Osteocyte (in vitro differentiated cells): ENCODE data around the gene FRYL. TPM values are rescaled to one million over a fixed set of nuclear protein-coding genes. Genes with fewer than 3 reads are reported as not detected.

ENCODE experiments used
- DNase-seq: peaks from one replicate; pipeline ENCODE4 v3.0.0; 2021; ENCODE audit warnings: mixed read lengths; ENCODE audit not compliant: unreplicated experiment; ENCODE audit errors: extremely low spot score
- H3K27ac Mint-ChIP-seq: one replicate; pipeline ENCODE4 v1.8.0; 2021; ENCODE audit warnings: mild to moderate bottlenecking, mixed read lengths; ENCODE audit not compliant: unreplicated experiment
- H3K27me3 Mint-ChIP-seq: one replicate; pipeline ENCODE4 v1.8.0; 2021; ENCODE audit warnings: mixed read lengths; ENCODE audit not compliant: unreplicated experiment
- H3K36me3 Mint-ChIP-seq: one replicate; pipeline ENCODE4 v1.8.0; 2021; ENCODE audit warnings: mixed read lengths; ENCODE audit not compliant: unreplicated experiment
- H3K4me1 Mint-ChIP-seq: one replicate; pipeline ENCODE4 v1.8.0; 2021; ENCODE audit warnings: mixed read lengths; ENCODE audit not compliant: unreplicated experiment
- H3K4me3 Mint-ChIP-seq: one replicate; pipeline ENCODE4 v1.8.0; 2021; ENCODE audit warnings: mild to moderate bottlenecking, moderate library complexity, mixed read lengths; ENCODE audit not compliant: unreplicated experiment
- H3K9me3 Mint-ChIP-seq: one replicate; pipeline ENCODE4 v1.8.0; 2021; ENCODE audit warnings: mixed read lengths; ENCODE audit not compliant: unreplicated experiment
- total RNA-seq: library from RNA; stranded (reverse); gene quantifications from 2 replicates; pipeline ENCODE4 v1.2.1, GENCODE V29; 2021
- TF ChIP-seq, protein P1 (sequence below): fragments of 200-600 bp; sonication (generic); IDR thresholded peaks from 2 replicates; pipeline ENCODE4 v1.5.0; 2021; ENCODE audit warnings: antibody characterized with exemption, mild to moderate bottlenecking, moderate library complexity

FRYL gene
- total RNA-seq, 1 donor from 2014 or later: 61.9 TPM

DNA sequence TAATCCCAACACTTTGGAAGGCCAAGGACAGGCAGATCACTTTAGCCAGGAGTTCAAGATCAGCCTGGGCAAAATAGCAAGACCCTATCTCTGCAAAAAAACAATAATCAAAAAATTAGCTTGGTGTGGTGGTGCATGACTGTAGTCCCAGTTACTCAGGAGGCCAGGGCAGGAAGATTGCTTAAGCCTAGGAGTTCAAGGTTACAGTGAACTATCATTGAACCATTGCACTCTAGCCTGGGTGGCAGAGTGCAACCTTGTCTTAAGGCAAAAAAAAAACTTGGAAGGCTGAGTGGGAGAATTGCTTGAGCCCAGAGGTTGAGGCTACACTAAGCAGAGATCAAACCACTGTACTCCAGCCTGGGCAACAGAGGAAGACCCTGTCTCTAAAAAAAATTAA lies 5.2 kb upstream of the FRYL start:
- H3K36me3 Mint-ChIP-seq: no peaks in the 10 kb centered on the region
- no peak overlapping the region for H3K4me3 Mint-ChIP-seq
- no peaks in the 10 kb centered on the region for H3K27me3 Mint-ChIP-seq
- TF ChIP-seq, protein P1, sequence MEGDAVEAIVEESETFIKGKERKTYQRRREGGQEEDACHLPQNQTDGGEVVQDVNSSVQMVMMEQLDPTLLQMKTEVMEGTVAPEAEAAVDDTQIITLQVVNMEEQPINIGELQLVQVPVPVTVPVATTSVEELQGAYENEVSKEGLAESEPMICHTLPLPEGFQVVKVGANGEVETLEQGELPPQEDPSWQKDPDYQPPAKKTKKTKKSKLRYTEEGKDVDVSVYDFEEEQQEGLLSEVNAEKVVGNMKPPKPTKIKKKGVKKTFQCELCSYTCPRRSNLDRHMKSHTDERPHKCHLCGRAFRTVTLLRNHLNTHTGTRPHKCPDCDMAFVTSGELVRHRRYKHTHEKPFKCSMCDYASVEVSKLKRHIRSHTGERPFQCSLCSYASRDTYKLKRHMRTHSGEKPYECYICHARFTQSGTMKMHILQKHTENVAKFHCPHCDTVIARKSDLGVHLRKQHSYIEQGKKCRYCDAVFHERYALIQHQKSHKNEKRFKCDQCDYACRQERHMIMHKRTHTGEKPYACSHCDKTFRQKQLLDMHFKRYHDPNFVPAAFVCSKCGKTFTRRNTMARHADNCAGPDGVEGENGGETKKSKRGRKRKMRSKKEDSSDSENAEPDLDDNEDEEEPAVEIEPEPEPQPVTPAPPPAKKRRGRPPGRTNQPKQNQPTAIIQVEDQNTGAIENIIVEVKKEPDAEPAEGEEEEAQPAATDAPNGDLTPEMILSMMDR: no peak
- H3K4me1 Mint-ChIP-seq: peaks cover 8% of the 10 kb centered on the region
- H3K9me3 Mint-ChIP-seq: no peaks in the 10 kb centered on the region
- DNase-seq: no peak
- H3K27ac Mint-ChIP-seq: no peak overlapping the region

DNA sequence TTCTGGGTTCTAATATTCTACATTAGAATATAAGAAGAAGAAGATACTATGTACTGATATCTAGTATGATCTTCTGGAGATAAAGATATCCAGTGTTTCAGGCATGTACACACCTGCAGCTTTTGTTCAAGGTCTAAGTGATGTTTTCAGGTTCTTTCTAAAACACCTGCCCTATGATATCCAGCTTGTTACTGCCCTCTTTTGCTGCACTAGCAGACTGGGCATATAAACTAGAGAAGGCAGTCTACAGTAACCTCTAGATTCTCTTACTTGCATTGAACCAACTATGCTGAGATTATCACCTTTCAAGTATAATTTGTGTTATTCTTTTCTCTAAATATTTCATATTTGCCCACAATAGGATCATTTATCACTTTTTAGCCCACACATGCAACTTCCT lies 1.9 kb upstream of the FRYL start:
- H3K27ac Mint-ChIP-seq: no peak overlapping the region
- no peak for DNase-seq
- no peaks in the 10 kb centered on the region for H3K27me3 Mint-ChIP-seq
- TF ChIP-seq, protein P1: no peak
- peaks cover 20% of the 10 kb centered on the region for H3K4me1 Mint-ChIP-seq
- H3K9me3 Mint-ChIP-seq: no peaks in the 10 kb centered on the region
- no peaks in the 10 kb centered on the region for H3K36me3 Mint-ChIP-seq
- H3K4me3 Mint-ChIP-seq: no peak overlapping the region

DNA sequence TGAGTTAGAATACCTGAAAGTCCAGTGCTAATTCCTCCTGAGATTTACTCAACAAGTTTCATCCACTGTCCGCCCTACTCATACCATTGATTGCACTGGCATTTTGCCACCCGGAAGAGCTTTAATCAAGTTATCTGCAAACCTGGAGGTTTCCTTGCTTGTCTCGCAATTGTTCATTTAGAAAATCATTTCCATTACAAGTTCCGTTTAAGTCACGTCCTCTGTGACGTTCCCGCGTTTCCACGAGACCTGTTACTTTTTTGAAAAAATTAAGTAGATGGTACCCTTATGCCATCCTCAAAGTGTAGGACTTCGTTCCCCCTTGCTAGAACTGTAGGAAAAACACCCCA lies 761 bp upstream of the FRYL start:
- no peaks in the 10 kb centered on the region for H3K9me3 Mint-ChIP-seq
- peak overlapping the region; percentile 94 for H3K4me3 Mint-ChIP-seq
- peak overlapping the region; percentile 98 for H3K27ac Mint-ChIP-seq
- no peaks in the 10 kb centered on the region for H3K27me3 Mint-ChIP-seq
- peaks cover 30% of the 10 kb centered on the region for H3K4me1 Mint-ChIP-seq
- TF ChIP-seq, protein P1: no peak
- H3K36me3 Mint-ChIP-seq: no peaks in the 10 kb centered on the region
- no peak for DNase-seq

DNA sequence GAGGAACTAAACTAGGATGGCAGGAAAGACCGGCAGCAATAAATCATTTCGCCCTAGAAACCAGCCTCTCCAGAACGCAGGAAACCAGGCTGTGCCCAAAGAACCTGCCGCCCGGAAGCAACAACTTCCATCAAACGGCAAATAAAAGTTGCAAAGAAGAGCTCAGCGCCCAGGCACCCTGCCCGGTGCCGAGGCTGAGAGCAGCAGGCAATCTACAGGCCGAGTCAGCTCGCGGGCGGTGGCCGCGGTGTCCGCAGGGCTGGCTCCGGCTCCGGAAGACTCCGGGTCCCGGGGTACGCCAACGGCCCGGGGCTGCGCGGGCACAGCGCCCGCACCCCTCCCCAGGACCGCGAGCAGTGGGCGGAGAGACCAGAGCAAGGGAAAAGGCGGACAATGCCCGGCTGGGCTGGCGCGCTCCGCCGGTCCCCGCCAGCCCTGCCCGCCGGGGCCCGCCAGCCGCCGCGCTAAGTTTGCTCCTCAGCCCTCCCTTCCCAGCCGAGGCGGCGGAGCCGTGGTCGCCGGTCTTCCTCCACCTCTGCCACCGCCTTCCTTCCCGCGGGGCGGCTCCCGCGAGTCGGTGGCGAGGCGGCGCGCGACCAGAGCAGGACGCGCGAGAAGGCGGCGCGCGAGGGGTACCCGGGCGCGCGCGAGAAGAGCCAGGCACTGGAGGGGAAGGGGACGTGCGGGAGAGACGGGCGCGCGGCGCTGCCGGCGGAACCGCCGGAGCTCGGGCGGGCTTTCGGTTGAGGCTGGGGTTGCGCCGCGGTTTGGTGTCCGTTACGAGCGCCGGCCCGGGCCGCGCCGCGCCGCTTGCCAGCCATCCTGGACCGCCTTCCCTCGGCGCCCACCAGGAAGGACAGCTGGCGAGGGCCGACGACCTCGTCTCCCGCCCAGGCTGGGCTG lies 733 bp downstream of the FRYL start:
- Mint-ChIP-seq H3K27ac (peak overlapping the region; percentile 90), H3K4me1 (peaks cover 37% of the 10 kb centered on the region), H3K9me3 (no peaks in the 10 kb centered on the region), H3K27me3 (no peaks in the 10 kb centered on the region), H3K36me3 (no peaks in the 10 kb centered on the region), H3K4me3 (peak overlapping the region; percentile 94)
- TF ChIP-seq, protein P1: peak; percentile 30
- peak; percentile 92 for DNase-seq

DNA sequence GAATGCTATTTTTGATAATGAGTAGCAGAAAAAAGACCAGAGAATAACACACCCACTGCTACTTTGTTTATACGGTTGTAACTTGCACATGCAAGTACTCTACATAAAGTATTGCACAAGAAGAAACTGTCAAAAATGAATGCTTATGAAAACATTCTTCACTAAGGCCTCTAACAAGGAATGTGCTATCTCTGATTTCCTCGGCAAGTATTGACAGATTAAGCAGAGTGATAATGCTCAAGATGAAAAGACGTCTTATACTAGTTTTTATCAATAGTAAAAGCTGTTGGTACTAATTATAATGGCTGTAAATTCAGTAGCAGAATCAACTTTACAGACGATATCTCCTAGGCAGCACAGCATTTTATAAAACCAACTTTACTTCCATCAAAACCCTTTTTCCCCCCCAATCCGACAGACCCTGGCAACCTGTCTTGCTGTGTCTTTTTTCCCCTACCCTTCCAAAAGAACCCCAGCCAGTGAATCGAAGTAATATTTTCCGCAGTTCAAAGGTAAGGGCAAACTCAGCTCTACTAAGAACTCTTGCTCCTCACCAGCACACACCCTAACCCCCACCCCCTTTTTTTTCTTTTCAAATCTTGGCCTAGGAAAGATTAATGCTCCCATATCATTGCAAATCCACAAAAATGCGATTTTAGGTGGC lies 1.5 kb downstream of the FRYL start:
- no peak for DNase-seq
- Mint-ChIP-seq H3K4me3 (peak overlapping the region; percentile 89), H3K9me3 (no peaks in the 10 kb centered on the region), H3K27me3 (no peaks in the 10 kb centered on the region), H3K36me3 (no peaks in the 10 kb centered on the region), H3K27ac (peak overlapping the region; percentile 90), H3K4me1 (peaks cover 40% of the 10 kb centered on the region)
- TF ChIP-seq, protein P1: no peak
